Lower leg skin (tissue), 4 donors: Measurements from ENCODE around the gene P2RX2. TPM values are rescaled to one million over a fixed set of nuclear protein-coding genes. Genes with fewer than 3 reads are reported as not detected.

Experiments used
- DNase-seq, 2 donors: peaks; one replicate each; pipeline ENCODE4 v3.0.0-alpha.2; 2019; ENCODE audit warnings: low spot score in 2 of 2
- H3K4me3 ChIP-seq: fragments of 200-600 bp; sonication (generic); 2 replicates; pipeline ENCODE4 v1.5.1; 2017; ENCODE audit warnings: mild to moderate bottlenecking, low read depth; ENCODE audit not compliant: poor library complexity, severe bottlenecking
- CTCF ChIP-seq, 3 donors: fragments of 450-650 bp; IDR thresholded peaks; one replicate each; pipeline ENCODE4 v1.5.1; 2016; ENCODE audit warnings: antibody characterized with exemption in 3 of 3, mild to moderate bottlenecking in 3 of 3, moderate library complexity in 2 of 3
- POLR2A ChIP-seq, 2 donors: fragments of 450-650 bp; IDR thresholded peaks; one replicate each; pipeline ENCODE4 v1.6.1; 2016 to 2017; ENCODE audit warnings: antibody characterized with exemption in 2 of 2, mild to moderate bottlenecking in 1 of 2, moderate library complexity in 1 of 2
- WGBS, 2 donors: methylation state at CpG; one replicate each; pipeline ENCODE4 v1.1.5; 2018; 5-methylcytosine and 5-hydroxymethylcytosine counted together
- intact Hi-C: fragments of 100-400 bp; cut with DNase I; formaldehyde crosslinking; loops from one replicate; pipeline ENCODE4 v1.15.0; 2023; ENCODE audit warnings: low total_unique reads
- total RNA-seq, 4 donors: library from RNA; depleted of rRNA; stranded (reverse); fragments of >200 nt; gene quantifications; one replicate each; pipeline ENCODE4 v1.1.0, GENCODE V29; 2016

The P2RX2 gene
- total RNA-seq, 4 donors from 2014 or later: not detected

DNA sequence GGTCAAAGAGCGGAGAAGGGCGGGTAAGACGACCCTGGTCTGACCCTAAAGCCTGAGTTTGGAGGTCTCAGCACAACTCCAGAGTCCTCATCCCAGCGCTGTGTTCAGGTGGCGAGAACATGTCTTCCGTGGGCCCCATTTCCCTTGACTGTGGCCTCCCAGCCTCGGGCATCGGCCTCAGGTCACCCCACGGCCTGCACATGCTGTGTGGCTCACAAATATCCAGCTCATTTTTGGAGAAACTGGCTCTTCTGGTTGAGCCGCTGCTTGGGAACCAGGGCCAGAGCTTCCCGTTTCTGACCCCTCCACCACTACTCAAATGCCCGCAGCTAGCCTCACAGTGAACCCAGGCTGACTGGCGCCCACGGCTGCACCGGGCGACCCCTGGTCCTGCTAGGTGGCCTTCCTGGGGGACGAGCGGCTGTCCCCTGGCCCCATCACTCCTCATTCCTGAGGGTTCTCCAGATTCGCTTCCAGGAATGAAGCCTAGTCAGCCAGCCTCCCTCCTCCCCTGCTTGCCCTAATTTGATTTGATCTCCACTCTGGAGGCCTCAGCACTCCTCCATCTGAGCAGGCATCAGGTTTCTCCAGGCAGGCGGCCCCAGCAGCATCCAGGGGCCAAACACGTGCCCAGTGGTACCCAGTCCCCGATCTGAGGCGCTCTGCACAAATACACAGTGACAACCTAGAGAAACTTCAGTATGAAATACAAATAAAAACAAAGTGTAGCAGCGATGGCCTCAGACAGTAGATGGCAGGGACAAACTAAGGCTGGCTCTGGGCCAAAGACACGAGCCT lies 4.7 kb downstream of the P2RX2 start:
- 70 to 72% methylated on average over 25 of the region's 25 CpGs for WGBS, 2 donors
- intact Hi-C loops: no loop called here
- no peak overlapping the region for H3K4me3 ChIP-seq

DNA sequence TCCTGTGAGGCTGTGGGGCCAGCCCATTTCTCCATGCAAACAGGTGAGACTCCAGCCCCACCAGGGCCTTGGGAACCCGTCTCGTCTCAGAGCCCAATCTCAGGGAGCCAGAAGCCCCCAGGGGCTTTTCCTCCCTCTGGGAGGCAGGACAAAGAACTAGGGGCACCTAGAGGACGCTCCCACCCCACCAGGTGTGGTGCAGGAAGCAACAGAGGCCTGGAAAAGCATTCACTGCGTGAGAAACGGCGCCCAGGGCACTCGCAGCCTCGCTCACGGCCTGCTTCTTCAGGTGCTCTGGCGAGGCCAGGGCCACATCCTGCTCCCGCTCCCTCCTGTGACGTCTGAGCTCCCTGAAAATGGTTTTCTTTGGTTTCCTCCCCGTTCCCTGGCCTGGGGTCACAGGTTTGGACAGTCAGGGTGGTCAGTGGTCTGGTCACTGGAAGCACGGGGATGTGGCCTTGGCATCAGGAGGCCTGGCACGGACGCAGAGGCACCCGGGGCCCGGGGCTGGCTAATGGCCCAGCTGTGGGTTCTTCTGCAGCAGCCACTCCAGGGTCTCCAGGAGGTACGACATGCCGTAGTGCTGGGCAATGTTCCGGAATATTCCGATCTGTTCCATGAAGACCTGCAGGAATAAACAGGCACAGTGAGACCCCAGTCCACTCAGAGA lies 5.7 kb downstream of the P2RX2 start:
- DNase-seq: no peak
- intact Hi-C loops: no loop called here

More for the DNA sequence above, 4.7 kb downstream of the P2RX2 start:
- no peak for TF ChIP-seq POLR2A (IDR thresholded peaks at IDR 0.05)
- no peak for TF ChIP-seq CTCF (IDR thresholded peaks at IDR 0.05)
- no peak for DNase-seq

GRCh38 chr12:132624910-132625630 lies 6.5 kb downstream of the P2RX2 start:
- 92% methylated on average over 28 to 32 of the region's 32 CpGs for WGBS, 2 donors
- TF ChIP-seq CTCF (IDR thresholded peaks at IDR 0.05) (no peak), POLR2A (IDR thresholded peaks at IDR 0.05) (no peak)
- H3K4me3 ChIP-seq: no peak overlapping the region
- DNase-seq: no peak
- intact Hi-C loops: no loop called here

More for the DNA sequence above, 5.7 kb downstream of the P2RX2 start:
- no peak for TF ChIP-seq CTCF (IDR thresholded peaks at IDR 0.05)
- TF ChIP-seq POLR2A (IDR thresholded peaks at IDR 0.05): no peak
- 90 to 92% methylated on average over 22 of the region's 22 CpGs for WGBS, 2 donors
- no peak overlapping the region for H3K4me3 ChIP-seq

DNA sequence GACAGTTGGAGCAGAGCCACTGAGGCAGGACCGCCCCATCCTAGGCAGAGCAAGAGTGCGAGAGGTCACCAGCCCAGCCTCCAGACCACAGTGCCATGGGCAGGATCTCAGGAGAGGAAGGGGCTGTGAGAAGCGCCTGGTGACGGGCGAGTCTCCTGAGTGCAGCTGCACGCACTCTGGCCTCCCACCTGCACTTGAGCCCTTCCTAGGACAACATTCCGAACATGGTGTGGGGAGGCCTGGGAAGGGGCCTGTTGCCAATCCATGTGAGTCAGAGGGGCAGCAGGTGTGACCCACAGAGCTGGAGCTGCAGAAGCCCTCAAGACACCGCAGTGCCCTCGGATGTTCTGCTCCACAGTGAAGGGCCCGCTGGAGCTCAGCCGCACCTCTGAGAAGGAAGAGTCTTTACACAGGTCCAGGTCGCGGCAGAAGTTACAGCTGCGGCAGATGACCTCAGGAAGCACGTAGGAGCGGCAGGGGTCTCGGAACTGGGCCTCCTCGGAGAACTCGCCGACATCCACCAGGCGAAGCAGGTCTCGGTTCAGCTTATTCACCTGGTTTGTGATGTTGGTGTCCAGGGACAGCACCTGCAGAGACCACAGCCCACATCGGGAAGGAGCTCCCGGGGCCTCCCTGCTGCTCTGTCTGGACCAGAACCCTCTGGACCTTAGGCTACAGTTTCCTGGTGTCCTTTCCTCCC lies 7.3 kb downstream of the P2RX2 start:
- H3K4me3 ChIP-seq: no peak overlapping the region
- intact Hi-C loops: no loop called here
- DNase-seq: no peak
- WGBS, 2 donors: 94 to 98% methylated on average over 24 of the region's 24 CpGs
- no peak for TF ChIP-seq CTCF (IDR thresholded peaks at IDR 0.05)
- no peak for TF ChIP-seq POLR2A (IDR thresholded peaks at IDR 0.05)

GRCh38 chr12:132629330-132629729 lies 10.8 kb downstream of the P2RX2 start:
- WGBS, 2 donors: 94 to 96% methylated on average over 6 of the region's 6 CpGs
- no peak for DNase-seq
- TF ChIP-seq CTCF (IDR thresholded peaks at IDR 0.05) (no peak), POLR2A (IDR thresholded peaks at IDR 0.05) (no peak)
- intact Hi-C loops: no loop called here
- H3K4me3 ChIP-seq: no peak overlapping the region
